ENCODE measurements around the gene SYNE1.

GRCh38 chr6:152259234-152259633, 377.9 kb downstream of the SYNE1 start:
- TF ChIP-seq MLLT1 (IDR thresholded peaks at IDR 0.05), result no peak
- TF ChIP-seq POLR2AphosphoS5 (IDR thresholded peaks at IDR 0.05; ENCODE audit: low read length), result no peak
- TF ChIP-seq MYB (IDR thresholded peaks at IDR 0.05; ENCODE audit: borderline replicate concordance, low read depth, low read length), result no peak
- TF ChIP-seq POU2F2 (IDR thresholded peaks at IDR 0.05; ENCODE audit: borderline replicate concordance, low read depth, low read length), result no peak
- TF ChIP-seq, protein P1, sequence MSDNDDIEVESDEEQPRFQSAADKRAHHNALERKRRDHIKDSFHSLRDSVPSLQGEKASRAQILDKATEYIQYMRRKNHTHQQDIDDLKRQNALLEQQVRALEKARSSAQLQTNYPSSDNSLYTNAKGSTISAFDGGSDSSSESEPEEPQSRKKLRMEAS (IDR thresholded peaks at IDR 0.05; ENCODE audit: low read depth, low read length), result no peak
